Measurements from ENCODE around the gene DUSP9. TPM values are rescaled to one million over a fixed set of nuclear protein-coding genes. Genes with fewer than 3 reads are reported as not detected.
A peak's percentile ranks its signal among the peaks of the same experiment; 100 is the strongest.

Gene DUSP9
- total RNA-seq, 1 donor from 2014 or later = 1.3 TPM

- Mint-ChIP-seq H3K36me3 (ENCODE audit: unreplicated experiment) (no peaks in the 10 kb centered on the region), H3K4me1 (ENCODE audit: unreplicated experiment) (no peaks in the 10 kb centered on the region), H3K9me3 (ENCODE audit: unreplicated experiment) (peaks cover 12% of the 10 kb centered on the region), H3K4me3 (ENCODE audit: unreplicated experiment) (no peak overlapping the region), H3K27me3 (ENCODE audit: unreplicated experiment) (peaks cover 14% of the 10 kb centered on the region), H3K27ac (ENCODE audit: unreplicated experiment) (no peak overlapping the region)
- no peak for DNase-seq (ENCODE audit: extremely low spot score, unreplicated experiment)
- TF ChIP-seq, protein P1, sequence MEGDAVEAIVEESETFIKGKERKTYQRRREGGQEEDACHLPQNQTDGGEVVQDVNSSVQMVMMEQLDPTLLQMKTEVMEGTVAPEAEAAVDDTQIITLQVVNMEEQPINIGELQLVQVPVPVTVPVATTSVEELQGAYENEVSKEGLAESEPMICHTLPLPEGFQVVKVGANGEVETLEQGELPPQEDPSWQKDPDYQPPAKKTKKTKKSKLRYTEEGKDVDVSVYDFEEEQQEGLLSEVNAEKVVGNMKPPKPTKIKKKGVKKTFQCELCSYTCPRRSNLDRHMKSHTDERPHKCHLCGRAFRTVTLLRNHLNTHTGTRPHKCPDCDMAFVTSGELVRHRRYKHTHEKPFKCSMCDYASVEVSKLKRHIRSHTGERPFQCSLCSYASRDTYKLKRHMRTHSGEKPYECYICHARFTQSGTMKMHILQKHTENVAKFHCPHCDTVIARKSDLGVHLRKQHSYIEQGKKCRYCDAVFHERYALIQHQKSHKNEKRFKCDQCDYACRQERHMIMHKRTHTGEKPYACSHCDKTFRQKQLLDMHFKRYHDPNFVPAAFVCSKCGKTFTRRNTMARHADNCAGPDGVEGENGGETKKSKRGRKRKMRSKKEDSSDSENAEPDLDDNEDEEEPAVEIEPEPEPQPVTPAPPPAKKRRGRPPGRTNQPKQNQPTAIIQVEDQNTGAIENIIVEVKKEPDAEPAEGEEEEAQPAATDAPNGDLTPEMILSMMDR (IDR thresholded peaks at IDR 0.05) = no peak
Measured at GRCh38 chrX:153649915-153650782, 3.1 kb downstream of the DUSP9 start.

GRCh38 chrX:153650959-153651358, 4.0 kb downstream of the DUSP9 start:
- H3K27me3 Mint-ChIP-seq (ENCODE audit: unreplicated experiment) = peaks cover 9% of the 10 kb centered on the region

GRCh38 chrX:153651540-153652079, 4.6 kb downstream of the DUSP9 start:
- Mint-ChIP-seq H3K27ac (ENCODE audit: unreplicated experiment) (no peak overlapping the region), H3K27me3 (ENCODE audit: unreplicated experiment) (peaks cover 5% of the 10 kb centered on the region), H3K4me3 (ENCODE audit: unreplicated experiment) (no peak overlapping the region), H3K36me3 (ENCODE audit: unreplicated experiment) (no peaks in the 10 kb centered on the region), H3K4me1 (ENCODE audit: unreplicated experiment) (no peaks in the 10 kb centered on the region), H3K9me3 (ENCODE audit: unreplicated experiment) (peaks cover 12% of the 10 kb centered on the region)
- TF ChIP-seq, protein P1 (IDR thresholded peaks at IDR 0.05) = peak; percentile 25
- no peak for DNase-seq (ENCODE audit: extremely low spot score, unreplicated experiment)

More at GRCh38 chrX:153650959-153651358, 4.0 kb downstream of the DUSP9 start:
- Mint-ChIP-seq H3K4me3 (ENCODE audit: unreplicated experiment) (no peak overlapping the region), H3K9me3 (ENCODE audit: unreplicated experiment) (peaks cover 12% of the 10 kb centered on the region), H3K36me3 (ENCODE audit: unreplicated experiment) (no peaks in the 10 kb centered on the region), H3K27ac (ENCODE audit: unreplicated experiment) (no peak overlapping the region), H3K4me1 (ENCODE audit: unreplicated experiment) (no peaks in the 10 kb centered on the region)
- TF ChIP-seq, protein P1 (IDR thresholded peaks at IDR 0.05) = no peak
- no peak for DNase-seq (ENCODE audit: extremely low spot score, unreplicated experiment)

DNA sequence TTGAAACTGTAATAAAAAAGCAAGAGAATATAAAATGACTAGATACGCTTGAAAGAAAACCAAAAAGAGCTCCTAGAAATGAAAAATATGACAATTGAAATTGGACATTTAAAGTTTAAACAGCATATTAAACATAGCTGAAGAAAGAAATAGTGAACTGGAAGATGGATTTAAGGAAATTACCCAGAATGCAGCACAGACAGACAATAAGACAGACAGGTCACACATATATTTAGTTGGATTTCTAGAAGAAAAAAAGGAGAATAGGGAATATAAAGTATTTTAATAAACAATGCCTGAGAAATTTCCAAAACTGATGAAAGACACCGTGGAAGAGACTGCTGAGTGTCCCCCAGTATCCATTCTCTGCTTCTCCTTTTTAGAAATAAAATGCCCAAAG, 6.6 kb downstream of the DUSP9 start:
- no peak for DNase-seq (ENCODE audit: extremely low spot score, unreplicated experiment)
- no peak overlapping the region for H3K4me3 Mint-ChIP-seq (ENCODE audit: unreplicated experiment)
- H3K27ac Mint-ChIP-seq (ENCODE audit: unreplicated experiment) = no peak overlapping the region
- H3K27me3 Mint-ChIP-seq (ENCODE audit: unreplicated experiment) = peaks cover 2% of the 10 kb centered on the region
- TF ChIP-seq, protein P1 (IDR thresholded peaks at IDR 0.05) = no peak
- no peaks in the 10 kb centered on the region for H3K4me1 Mint-ChIP-seq (ENCODE audit: unreplicated experiment)
- peaks cover 14% of the 10 kb centered on the region for H3K9me3 Mint-ChIP-seq (ENCODE audit: unreplicated experiment)
- no peaks in the 10 kb centered on the region for H3K36me3 Mint-ChIP-seq (ENCODE audit: unreplicated experiment)

- Mint-ChIP-seq H3K9me3 (ENCODE audit: unreplicated experiment) (peaks cover 21% of the 10 kb centered on the region), H3K27me3 (ENCODE audit: unreplicated experiment) (peaks cover 23% of the 10 kb centered on the region), H3K36me3 (ENCODE audit: unreplicated experiment) (peaks cover 3% of the 10 kb centered on the region), H3K27ac (ENCODE audit: unreplicated experiment) (no peak overlapping the region), H3K4me1 (ENCODE audit: unreplicated experiment) (no peaks in the 10 kb centered on the region), H3K4me3 (ENCODE audit: unreplicated experiment) (no peak overlapping the region)
- no peak for DNase-seq (ENCODE audit: extremely low spot score, unreplicated experiment)
- TF ChIP-seq, protein P1 (IDR thresholded peaks at IDR 0.05) = no peak
Measured at GRCh38 chrX:153657161-153657560, 10.2 kb downstream of the DUSP9 start.
